Heart left ventricle (tissue), 16 donors: ENCODE measurements around the gene SART1. TPM values are rescaled to one million over a fixed set of nuclear protein-coding genes. Genes with fewer than 3 reads are reported as not detected.

Experiments
- ATAC-seq, 4 donors: fragments of 200-7000 bp; cut with Tn5 transposase; one replicate each; pipeline ENCODE4 v1.9.1; 2020 to 2022; ENCODE audit warnings: moderate library complexity in 4 of 4, mild to moderate bottlenecking in 3 of 4, moderate number of reproducible peaks in 1 of 4
- DNase-seq, 5 donors: peaks; one replicate each; pipeline ENCODE4 v3.0.0-alpha.2; 2020
- H3K27ac ChIP-seq, 12 donors: fragments of 200-600 bp; sonication (generic) in 4 of 12; one replicate each; pipeline versions ENCODE4 v1.5.0 to v1.8.0; 2016 to 2022; ENCODE audit warnings: mild to moderate bottlenecking in 2 of 12
- H3K27me3 ChIP-seq, 9 donors: fragments of 200-600 bp; sonication (generic) in 2 of 9; one replicate each; pipeline versions ENCODE4 v1.5.1 to v1.8.0; 2016 to 2022; ENCODE audit warnings: mild to moderate bottlenecking in 3 of 9
- H3K36me3 ChIP-seq, 9 donors: fragments of 200-600 bp; sonication (generic) in 2 of 9; one replicate each; pipeline versions ENCODE4 v1.5.0 to v1.8.0; 2018 to 2022; ENCODE audit warnings: mild to moderate bottlenecking in 2 of 9
- H3K4me1 ChIP-seq, 12 donors: fragments of 200-600 bp; sonication (generic) in 4 of 12; one replicate each; pipeline versions ENCODE4 v1.5.0 to v1.8.0; 2016 to 2022; ENCODE audit warnings: mild to moderate bottlenecking in 3 of 12
- H3K4me3 ChIP-seq, 12 donors: fragments of 200-600 bp; sonication (generic) in 4 of 12; one replicate each; pipeline versions ENCODE4 v1.5.0 to v1.8.0; 2017 to 2022; ENCODE audit warnings: mild to moderate bottlenecking in 9 of 12, moderate library complexity in 4 of 12
- H3K9me3 ChIP-seq, 12 donors: fragments of 200-600 bp; sonication (generic) in 4 of 12; one replicate each; pipeline versions ENCODE4 v1.5.0 to v1.8.0; 2016 to 2022; ENCODE audit warnings: mild to moderate bottlenecking in 1 of 12
- CTCF ChIP-seq, 12 donors: fragments of 200-600 bp; sonication (generic) in 4 of 12; IDR thresholded peaks; one replicate each; pipeline versions ENCODE4 v1.5.0 to v1.8.0; 2018 to 2022; ENCODE audit warnings: antibody characterized with exemption in 12 of 12, mild to moderate bottlenecking in 5 of 12
- POLR2A ChIP-seq, 2 donors: fragments of 450-650 bp; IDR thresholded peaks; one replicate each; pipeline ENCODE4 v1.6.1; 2017; ENCODE audit warnings: antibody characterized with exemption in 2 of 2, mild to moderate bottlenecking in 2 of 2, moderate library complexity in 2 of 2
- WGBS, 4 donors: extraction: QIAGEN DNeasy Blood & Tissue Kit in 2 of 4; methylation state at CpG; one replicate each; pipeline versions ENCODE4 v1.1.5 to v1.1.7; 2013 to 2018; 5-methylcytosine and 5-hydroxymethylcytosine counted together
- intact Hi-C, 10 donors: fragments of 100-400 bp; cut with DNase I; formaldehyde crosslinking; loops; one replicate each; pipeline versions ENCODE4 v1.11.1 to v1.14.2; 2022
- polyA plus RNA-seq, 2 donors: library from polyadenylated mRNA; stranded (reverse); fragments of 200-250 nt; gene quantifications; one replicate each; pipeline ENCODE4 v1.2.3, GENCODE V29; 2013
- total RNA-seq, 9 donors: library from RNA; depleted of rRNA in 2 of 9; stranded (reverse); fragments of >200 nt in 2 of 9; fragmentation: NEBNext Ultra II Directional in 3 of 9; extraction: Animal tissue kit (Norgen Biotek cat#: 25700) in 3 of 9; gene quantifications; one replicate each; pipeline versions ENCODE4 v1.1.0 to v1.2.4, GENCODE V29; 2016 to 2023
- donor health status: ischemic (EF 13 %, LVEDD 7.1; RV severe dilation, severe dysfunction).
- donor health status: healthy with polysubstance abuse.
- donor health status: DM: no; HTN: yes; CAD: no.
- donor health status: DM: no; HTN: no; CAD: no.
- donor health status: ischemic (EF 25% LVEDD 6.9; RV normal size, moderate dysfunction).
- donor health status: ischemic (EF 25% LVEDD 5.7; RV mildly dilated, moderate dysfunction).
- donor health status: healthy.
- donor health status: DM: yes; HTN: yes; CAD: no.
- donor health status: ischemic (EF 35%, LVEDD 5.7; RV mildly dilated, moderate dysfunction).
- donor health status: nonischemic (EF 11% LVEDD 7.7; RV severe dilation, severe dysfunction).
- donor health status: DM: yes; HTN: yes; CAD: no.
- donor health status: PGD.
- donor health status: ischemic (EF 29% LVEDD 5.4; RV normal size, mild dysfunction).
- donor health status: nonischemic (EF 23%, LVEDD 6.1; RV moderate dilation, normal function).

The SART1 gene
- total and polyA plus RNA-seq, 11 donors: 21.6 to 70.1 (median 31.5) TPM

DNA sequence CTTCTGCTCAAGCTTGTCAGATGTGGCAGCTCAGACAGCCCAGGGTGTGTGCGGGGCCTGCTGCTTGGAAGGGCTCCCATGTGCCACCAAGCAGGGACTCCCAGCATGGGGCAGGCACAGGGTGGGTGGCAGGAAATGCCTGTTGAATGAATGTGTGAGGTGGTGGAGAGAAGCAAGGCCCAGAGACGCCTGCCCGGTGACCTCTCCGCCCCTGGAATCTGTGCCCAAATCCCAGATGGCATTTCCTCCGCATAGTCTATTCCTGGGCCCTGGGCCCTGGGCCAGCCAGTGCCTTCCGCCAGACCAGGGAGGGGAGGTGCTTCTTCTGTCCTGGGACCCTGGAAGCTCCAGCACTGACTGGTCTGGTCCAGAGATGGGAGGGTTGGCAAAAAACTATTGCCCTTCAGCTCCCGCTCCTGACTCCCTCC lies 53.9 kb downstream of the SART1 start:
- peaks cover 0 to 25% (median 7%) of the 10 kb centered on the region in 12 donors for H3K4me1 ChIP-seq
- TF ChIP-seq POLR2A (IDR thresholded peaks at IDR 0.05): no peak
- TF ChIP-seq CTCF (IDR thresholded peaks at IDR 0.05): no peak
- H3K36me3 ChIP-seq: no peaks in the 10 kb centered on the region
- H3K27me3 ChIP-seq: peaks cover 9 to 29% (median 16%) of the 10 kb centered on the region in 9 donors
- peak; percentile 45 to 76 (median 70) for ATAC-seq
- WGBS, 4 donors: 32 to 53% (median 50%) methylated on average over 6 to 7 of the region's 7 CpGs
- no peak overlapping the region for H3K4me3 ChIP-seq
- H3K27ac ChIP-seq: peak overlapping the region in 8 of 12 donors; percentile 19 to 74 (median 38)
- peak; percentile 52 to 60 (median 55) for DNase-seq
- H3K9me3 ChIP-seq: no peaks in the 10 kb centered on the region
- intact Hi-C loops: no loop called here

DNA sequence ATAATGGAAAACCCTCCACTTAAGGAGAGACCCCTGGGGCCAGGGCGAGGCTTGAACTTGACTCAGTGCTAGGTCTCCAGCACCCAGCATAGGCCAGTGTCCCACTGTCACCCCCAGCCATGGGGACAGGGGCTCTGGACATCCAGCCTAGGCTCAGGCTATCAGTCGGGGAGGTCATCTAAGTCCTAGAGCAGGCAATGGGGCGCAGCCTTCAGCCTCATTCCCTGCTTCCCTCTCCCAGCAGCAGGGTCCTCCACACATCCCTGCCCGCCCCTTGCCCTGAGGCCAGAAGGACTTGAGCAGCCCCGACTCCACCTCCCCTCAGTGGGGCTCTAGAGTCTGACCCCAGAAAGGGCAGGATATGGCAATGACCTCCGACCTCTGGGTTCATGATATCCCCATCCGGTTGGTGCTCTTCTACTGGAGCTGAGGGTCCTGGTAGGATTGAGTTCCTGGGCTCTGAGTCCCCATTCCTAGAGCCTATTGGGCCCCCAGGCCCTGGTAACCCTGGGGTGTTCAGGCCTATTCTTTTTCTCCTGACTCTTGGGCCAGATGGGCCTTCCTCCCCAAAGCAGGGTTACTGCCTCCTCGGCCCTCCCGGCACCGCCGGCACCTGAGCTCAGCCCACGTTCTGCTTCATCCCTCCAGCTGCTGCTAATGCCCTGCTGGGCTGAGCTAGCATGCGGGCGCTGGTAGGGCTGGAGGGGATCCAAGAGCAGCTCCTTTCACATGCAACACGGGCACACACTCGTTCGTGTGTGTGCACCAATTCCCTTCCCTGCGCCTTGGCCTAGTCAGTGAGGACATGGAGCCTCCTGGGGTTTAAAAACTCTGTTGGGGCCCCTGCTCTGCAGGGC lies 54.6 kb downstream of the SART1 start:
- Histone ChIP-seq H3K4me3 (no peak overlapping the region), H3K27me3 (peaks cover 9 to 29% (median 13%) of the 10 kb centered on the region in 9 donors), H3K4me1 (peaks cover 0 to 25% (median 7%) of the 10 kb centered on the region in 12 donors), H3K27ac (peak overlapping the region in 5 of 12 donors; percentile 19 to 74 (median 52)), H3K9me3 (no peaks in the 10 kb centered on the region), H3K36me3 (no peaks in the 10 kb centered on the region)
- peak in 3 of 4 donors; percentile 7 to 29 (median 8) for ATAC-seq
- no peak for DNase-seq
- intact Hi-C loops: no loop called here
- WGBS, 4 donors: 64 to 80% (median 76%) methylated on average over 17 to 18 of the region's 18 CpGs
- TF ChIP-seq CTCF (IDR thresholded peaks at IDR 0.05): no peak
- no peak for TF ChIP-seq POLR2A (IDR thresholded peaks at IDR 0.05)

GRCh38 chr11:66016793-66017177 lies 55.3 kb downstream of the SART1 start:
- WGBS, 4 donors: 85 to 90% (median 88%) methylated on average over 10 of the region's 10 CpGs
- H3K36me3 ChIP-seq: no peaks in the 10 kb centered on the region
- intact Hi-C loops: no loop called here
- ATAC-seq (no peak), DNase-seq (no peak)
- H3K27me3 ChIP-seq: peaks cover 6 to 23% (median 8%) of the 10 kb centered on the region in 9 donors
- H3K4me3 ChIP-seq: no peak overlapping the region
- TF ChIP-seq POLR2A (IDR thresholded peaks at IDR 0.05): no peak
- TF ChIP-seq CTCF (IDR thresholded peaks at IDR 0.05): no peak
- no peak overlapping the region for H3K27ac ChIP-seq
- no peaks in the 10 kb centered on the region for H3K9me3 ChIP-seq
- peaks cover 0 to 29% (median 7%) of the 10 kb centered on the region in 12 donors for H3K4me1 ChIP-seq

DNA sequence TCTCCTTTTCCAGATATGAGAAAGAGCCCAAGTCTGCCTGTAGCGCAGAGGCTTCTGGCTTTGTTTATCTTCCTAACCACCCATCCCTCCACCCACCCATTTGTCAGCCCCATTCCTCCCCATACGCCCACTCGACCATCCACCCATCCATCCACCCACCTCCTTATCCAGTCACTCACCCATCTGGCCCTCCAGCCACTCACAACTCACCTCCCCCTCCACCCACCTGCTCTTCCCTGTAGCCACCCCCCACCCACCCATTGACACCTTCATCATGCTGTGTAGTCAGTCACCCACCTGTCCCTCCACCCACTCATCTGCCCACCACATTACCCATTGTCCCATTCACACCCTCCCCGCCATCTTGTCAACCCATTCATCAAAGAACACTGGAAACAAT lies 55.8 kb downstream of the SART1 start:
- peaks cover 0 to 29% (median 7%) of the 10 kb centered on the region in 12 donors for H3K4me1 ChIP-seq
- no peak overlapping the region for H3K4me3 ChIP-seq
- no peak for DNase-seq
- no peaks in the 10 kb centered on the region for H3K36me3 ChIP-seq
- no peak for ATAC-seq
- WGBS, 4 donors: 69 to 91% (median 87%) methylated on average over 4 of the region's 4 CpGs
- H3K27ac ChIP-seq: no peak overlapping the region
- H3K27me3 ChIP-seq: peaks cover under 1 to 18% (median 3%) of the 10 kb centered on the region in 9 donors
- intact Hi-C loops: no loop called here
- TF ChIP-seq CTCF (IDR thresholded peaks at IDR 0.05) (no peak), POLR2A (IDR thresholded peaks at IDR 0.05) (no peak)
- H3K9me3 ChIP-seq: no peaks in the 10 kb centered on the region
